ENCODE measurements around the gene PDE5A.
"Not testable (repeated sequence)": the region's sequence is repeated elsewhere in the genome, so short reads cannot be mapped to it uniquely, and the experiment has no call there.

PDE5A gene

GRCh38 chr4:119646347-119647071 lies 17.9 kb upstream of the PDE5A start:
- peak in 49 of 58 donors; percentile 0 to 76 (median 40) for DNase-seq

GRCh38 chr4:119643306-119644042 lies 14.9 kb upstream of the PDE5A start:
- DNase-seq, result no peak

- no peak for DNase-seq
Observed at GRCh38 chr4:119641765-119642164, 13.2 kb upstream of the PDE5A start.

- no peak for DNase-seq
Observed at GRCh38 chr4:119638359-119638758, 9.8 kb upstream of the PDE5A start.

- not testable (repeated sequence) for DNase-seq
Observed at GRCh38 chr4:119636851-119637250, 8.2 kb upstream of the PDE5A start.

GRCh38 chr4:119632216-119632615 lies 3.6 kb upstream of the PDE5A start:
- no peak for DNase-seq

GRCh38 chr4:119629142-119629471 lies 503 bp upstream of the PDE5A start:
- no peak for DNase-seq

GRCh38 chr4:119627267-119628255 lies 1.0 kb downstream of the PDE5A start:
- DNase-seq, result peak in 33 of 58 donors; percentile 0 to 39 (median 16)

GRCh38 chr4:119626943-119627266 lies 1.7 kb downstream of the PDE5A start:
- peak in 1 of 58 donors; percentile 29 for DNase-seq

- DNase-seq, result no peak
Observed at GRCh38 chr4:119626420-119626819, 2.2 kb downstream of the PDE5A start.

GRCh38 chr4:119625761-119626160 lies 2.8 kb downstream of the PDE5A start:
- no peak for DNase-seq

- DNase-seq, result no peak
Observed at GRCh38 chr4:119624356-119624755, 4.2 kb downstream of the PDE5A start.

GRCh38 chr4:119623025-119623424 lies 5.6 kb downstream of the PDE5A start:
- no peak for DNase-seq

- DNase-seq, result no peak
Observed at GRCh38 chr4:119615068-119615719, 13.4 kb downstream of the PDE5A start.

GRCh38 chr4:119604266-119604665 lies 24.3 kb downstream of the PDE5A start:
- no peak for DNase-seq

GRCh38 chr4:119602366-119602765 lies 26.2 kb downstream of the PDE5A start:
- DNase-seq, result no peak

GRCh38 chr4:119598521-119598920 lies 30.1 kb downstream of the PDE5A start:
- DNase-seq, result no peak

GRCh38 chr4:119597377-119597776 lies 31.2 kb downstream of the PDE5A start:
- no peak for DNase-seq

- no peak for DNase-seq
Observed at GRCh38 chr4:119593698-119594097, 34.9 kb downstream of the PDE5A start.

- DNase-seq, result no peak
Observed at GRCh38 chr4:119592830-119593229, 35.8 kb downstream of the PDE5A start.

- DNase-seq, result no peak
Observed at GRCh38 chr4:119589165-119589564, 39.4 kb downstream of the PDE5A start.

Measured in anterior cingulate cortex (tissue), 58 donors.